GM21786 (cell line): Measurements from ENCODE around the gene SLC25A43.
"Not testable (repeated sequence)": the region's sequence is repeated elsewhere in the genome, so short reads cannot be mapped to it uniquely, and the experiment has no call there.

Source experiments
- ATAC-seq: cut with Tn5 transposase; IDR thresholded peaks from one replicate; pipeline ENCODE4 v1.9.1; 2021; ENCODE audit not compliant: unreplicated experiment

Gene SLC25A43

DNA sequence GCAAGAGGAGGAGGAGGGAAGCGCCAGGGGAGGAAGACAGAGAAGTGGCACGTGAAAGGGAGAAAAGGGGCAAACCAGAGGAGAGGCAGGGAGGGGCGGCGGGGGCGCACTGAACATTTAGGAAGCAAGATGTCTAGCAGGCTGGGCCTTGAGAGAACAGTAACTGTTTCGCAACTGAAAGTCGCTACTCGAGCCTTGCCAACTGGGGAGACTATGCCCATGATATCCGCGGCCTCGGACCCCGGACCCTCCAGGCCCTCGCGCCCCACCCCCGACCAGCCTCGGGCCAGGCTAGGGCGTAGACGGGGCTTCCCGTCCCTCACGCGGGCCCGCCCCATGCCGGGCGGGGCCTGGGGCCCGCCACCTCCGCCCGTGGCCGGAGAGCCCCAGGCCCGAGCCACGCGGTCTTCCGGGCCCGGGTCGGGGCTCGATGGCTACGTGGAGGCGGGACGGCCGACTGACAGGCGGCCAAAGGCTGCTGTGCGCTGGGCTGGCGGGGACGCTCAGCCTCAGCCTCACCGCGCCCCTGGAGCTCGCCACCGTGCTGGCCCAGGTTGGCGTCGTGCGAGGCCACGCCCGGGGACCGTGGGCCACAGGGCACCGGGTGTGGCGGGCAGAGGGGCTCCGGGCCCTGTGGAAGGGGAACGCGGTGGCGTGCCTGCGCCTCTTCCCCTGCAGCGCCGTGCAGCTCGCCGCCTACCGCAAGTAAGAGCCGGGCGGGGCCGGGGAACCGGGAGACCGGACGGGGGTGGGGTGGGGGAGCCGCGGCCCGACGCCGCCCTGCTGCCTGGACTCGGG is at the start of gene SLC25A43:
TSS of gene SLC25A43 (plus strand) at position 363 of the 798 bp plus-strand sequence. CDS start at position 431, 68 bp downstream.
- ATAC-seq = peak; percentile 92

- ATAC-seq = no peak
Observed at GRCh38 chrX:119359618-119360382, 39.3 kb upstream of the SLC25A43 start.

DNA sequence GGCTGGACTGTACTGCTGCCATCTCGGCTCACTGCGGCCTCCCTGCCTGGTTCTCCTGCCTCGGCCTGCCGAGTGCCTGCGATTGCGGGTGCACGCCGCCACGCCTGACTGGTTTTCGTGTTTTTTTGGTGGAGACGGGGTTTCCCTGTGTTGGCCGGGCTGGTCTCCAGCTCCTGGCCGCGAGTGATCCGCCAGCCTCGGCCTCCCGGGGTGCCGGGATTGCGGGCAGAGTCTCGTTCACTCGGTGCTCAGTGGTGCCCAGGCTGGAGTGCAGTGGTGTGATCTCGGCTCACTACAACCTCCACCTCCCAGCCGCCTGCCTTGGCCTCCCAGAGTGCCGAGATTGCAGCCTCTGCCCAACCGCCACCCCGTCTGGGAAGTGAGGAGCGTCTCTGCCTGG is 37.7 kb upstream of the SLC25A43 start:
- not testable (repeated sequence) for ATAC-seq

GRCh38 chrX:119362074-119362473 is 37.1 kb upstream of the SLC25A43 start:
- ATAC-seq = not testable (repeated sequence)

GRCh38 chrX:119363391-119363790 is 35.7 kb upstream of the SLC25A43 start:
- ATAC-seq = no peak

DNA sequence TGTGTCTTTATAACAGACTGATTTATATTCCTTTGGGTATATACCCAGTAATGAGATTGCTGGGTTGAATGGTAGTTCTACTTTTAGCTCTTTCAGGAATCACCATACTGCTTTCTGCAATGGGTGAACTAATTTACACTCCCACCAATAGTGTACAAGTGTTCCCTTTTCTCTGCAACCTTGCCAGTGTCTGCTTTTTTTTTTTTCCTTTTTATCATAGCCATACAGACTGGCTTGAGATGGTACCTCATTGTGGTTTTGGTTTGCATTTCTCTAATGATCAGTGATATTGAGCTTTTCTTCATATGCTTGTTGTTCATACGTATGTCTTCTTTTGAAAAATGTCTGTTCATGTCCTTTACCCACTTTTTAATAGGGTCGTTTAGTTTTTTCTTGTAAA is 27.3 kb upstream of the SLC25A43 start:
- ATAC-seq = not testable (repeated sequence)

DNA sequence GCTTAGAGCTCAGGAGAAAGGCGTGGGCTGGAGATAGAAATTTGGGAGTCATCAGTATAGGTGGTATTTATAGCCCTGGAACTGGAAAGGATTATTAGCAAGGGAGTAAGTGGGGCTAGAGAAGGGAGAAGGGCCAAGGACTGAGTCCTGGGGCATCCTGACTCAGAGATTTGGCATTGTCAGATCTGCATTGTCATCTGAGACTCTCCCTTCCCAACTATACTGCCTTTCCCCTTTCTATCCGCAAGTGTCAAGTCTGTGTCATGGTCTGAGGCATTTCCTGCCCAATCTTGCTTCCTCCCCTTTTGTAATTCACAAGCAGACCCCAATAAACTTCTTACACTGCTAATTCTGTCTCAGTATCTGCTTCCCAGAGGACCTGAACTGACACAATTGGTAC is 24.4 kb upstream of the SLC25A43 start:
- ATAC-seq = no peak

- ATAC-seq = no peak
Observed at GRCh38 chrX:119375561-119375960, 23.6 kb upstream of the SLC25A43 start.

DNA sequence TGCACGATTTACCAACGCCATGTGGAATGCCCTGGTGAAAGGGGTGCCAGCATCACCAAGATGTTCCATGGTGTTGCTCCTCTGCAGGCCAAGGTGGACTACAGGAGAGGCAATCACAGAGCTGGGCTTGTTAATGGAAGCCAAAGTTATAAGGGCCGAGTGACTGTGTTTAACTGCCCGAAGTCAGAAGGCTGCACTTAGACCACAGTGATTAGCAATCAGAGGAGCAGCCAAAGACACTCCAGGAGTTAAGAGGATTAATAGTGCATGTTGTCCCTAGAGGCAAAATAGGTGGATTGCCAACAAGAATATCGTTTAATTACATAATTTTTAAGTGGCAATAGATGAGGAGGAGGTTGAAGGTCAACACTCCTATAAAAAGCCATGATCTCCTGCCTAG is 22.8 kb upstream of the SLC25A43 start:
- no peak for ATAC-seq

DNA sequence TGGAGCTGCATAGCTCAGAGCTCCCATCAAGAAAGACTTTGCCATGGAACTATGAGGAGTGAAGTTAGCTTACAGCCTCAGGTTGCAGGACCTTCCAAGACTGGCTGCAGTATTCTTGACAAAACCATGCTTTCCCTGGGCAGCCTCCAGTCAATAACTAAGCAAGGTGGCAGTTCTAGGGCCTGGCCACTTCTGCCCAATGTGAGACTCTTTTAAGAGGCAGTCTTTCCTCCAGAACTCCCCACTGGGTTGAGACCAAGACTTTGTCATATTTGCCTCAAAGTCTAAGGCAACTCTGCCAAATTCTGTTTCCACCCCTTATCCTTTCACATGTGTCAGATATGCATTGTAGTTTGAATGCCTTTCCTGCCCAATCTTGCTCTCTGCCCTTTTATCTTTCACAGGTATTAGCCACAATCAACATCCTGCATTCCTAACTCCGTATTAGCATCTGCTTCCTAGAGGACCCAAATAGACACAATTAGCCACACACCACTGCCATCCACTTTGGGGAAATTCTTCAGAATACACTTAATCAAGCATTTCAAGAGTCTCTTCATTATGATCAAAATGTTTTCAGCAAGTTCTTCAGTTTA is 17.7 kb upstream of the SLC25A43 start:
- ATAC-seq = no peak

DNA sequence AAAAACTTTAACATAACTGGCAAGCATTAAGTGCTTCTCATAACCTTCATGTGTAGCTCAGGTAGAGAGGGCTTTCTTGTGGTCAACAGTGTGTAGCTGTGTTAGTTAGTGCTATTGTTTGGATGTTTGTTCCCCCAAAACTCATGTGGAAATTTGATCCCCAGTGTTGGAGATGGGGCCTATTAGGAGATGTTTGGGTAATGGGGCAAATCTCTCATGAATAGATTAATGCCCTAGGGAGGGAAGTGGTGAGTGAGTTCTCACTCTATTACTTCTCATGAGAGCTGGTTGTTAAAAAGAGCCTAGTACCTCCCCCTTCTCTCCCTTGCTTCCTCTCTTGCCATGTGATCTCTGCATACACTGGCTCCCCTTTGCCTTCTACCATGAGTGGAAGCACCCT is 16.5 kb upstream of the SLC25A43 start:
- ATAC-seq = no peak

DNA sequence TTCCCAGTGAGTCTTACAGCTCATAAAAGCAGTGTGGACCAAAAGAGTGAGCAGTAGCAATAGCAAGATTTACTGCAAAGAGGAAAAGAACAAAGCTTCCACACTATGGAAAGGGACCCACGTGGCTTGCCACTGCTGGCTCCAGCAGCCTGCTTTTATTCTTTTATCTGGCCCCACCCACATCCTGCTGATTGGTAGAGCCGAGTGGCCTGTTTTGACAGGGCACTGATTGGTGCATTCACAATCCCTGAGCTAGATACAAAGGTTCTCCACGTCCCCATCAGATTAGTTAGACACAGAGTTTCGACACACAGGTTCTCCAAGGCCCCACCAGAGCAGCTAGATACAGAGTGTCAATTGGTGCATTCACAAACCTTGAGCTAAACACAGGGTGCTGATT is 12.5 kb upstream of the SLC25A43 start:
- ATAC-seq = not testable (repeated sequence)

DNA sequence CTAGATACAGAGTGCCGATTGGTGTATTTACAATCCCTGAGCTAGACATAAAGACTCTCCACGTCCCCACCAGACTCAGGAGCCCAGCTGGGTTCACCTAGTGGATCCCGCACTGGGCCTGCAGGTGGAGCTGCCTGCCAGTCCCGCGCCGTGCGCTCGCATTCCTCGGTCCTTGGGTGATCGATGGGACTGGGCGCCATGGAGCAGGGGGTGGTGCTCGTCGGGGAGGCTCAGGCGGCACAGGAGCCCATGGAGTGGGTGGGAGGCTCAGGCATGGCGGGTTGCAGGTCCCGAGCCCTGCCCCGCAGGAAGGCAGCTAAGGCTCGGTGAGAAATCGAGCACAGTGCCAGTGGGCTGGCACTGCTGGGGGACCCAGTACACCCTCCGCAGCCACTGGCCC is 11.7 kb upstream of the SLC25A43 start:
- not testable (repeated sequence) for ATAC-seq

DNA sequence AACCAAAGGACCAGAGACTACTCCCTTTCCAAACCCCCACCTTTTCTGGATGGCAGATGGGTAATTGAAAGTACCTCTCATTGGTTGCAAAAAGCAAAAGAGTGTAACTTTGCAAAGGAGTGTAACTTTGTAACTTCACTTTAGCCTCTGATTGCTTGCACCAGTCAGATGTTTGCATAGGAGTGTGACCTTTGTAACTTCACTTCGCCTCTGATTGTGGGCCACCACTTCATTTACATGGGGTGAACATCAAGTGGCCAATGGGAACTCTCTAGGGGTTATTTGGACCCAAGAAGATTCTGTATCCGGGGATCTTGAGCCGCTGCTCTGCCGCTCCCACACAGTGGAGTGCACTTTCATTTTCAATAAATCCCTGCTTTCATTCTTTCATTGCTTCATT is 9.9 kb upstream of the SLC25A43 start:
- ATAC-seq = no peak

DNA sequence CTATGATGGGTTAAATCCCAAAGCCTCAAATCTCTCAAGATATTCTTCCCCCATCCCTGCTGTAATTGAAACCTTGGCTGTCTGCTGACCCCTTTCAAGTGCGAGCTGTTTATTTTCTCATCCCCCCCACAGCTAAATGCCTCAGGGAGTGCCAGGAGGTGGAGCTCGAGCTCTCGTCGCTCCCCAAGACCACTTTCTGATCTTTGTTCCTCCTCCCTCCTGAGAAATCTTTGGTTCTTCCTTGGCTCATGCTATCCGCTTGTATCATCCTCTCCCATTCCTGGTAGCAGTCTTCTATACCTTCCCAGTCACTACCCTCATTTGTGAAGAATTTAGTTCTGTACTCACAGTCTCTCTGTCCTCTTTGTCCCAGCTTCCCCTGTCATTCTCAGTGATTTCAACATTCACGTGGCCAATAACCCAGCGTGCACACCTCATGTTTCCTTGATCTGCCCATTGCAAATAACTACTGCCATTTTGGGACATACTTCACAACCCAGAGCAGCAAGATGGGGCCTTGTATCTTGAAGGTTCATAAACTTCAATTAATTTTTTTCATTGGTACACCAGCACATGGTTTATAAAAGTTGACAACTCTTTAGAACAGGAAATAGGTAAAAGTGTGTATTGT is 9.2 kb upstream of the SLC25A43 start:
- ATAC-seq = no peak

DNA sequence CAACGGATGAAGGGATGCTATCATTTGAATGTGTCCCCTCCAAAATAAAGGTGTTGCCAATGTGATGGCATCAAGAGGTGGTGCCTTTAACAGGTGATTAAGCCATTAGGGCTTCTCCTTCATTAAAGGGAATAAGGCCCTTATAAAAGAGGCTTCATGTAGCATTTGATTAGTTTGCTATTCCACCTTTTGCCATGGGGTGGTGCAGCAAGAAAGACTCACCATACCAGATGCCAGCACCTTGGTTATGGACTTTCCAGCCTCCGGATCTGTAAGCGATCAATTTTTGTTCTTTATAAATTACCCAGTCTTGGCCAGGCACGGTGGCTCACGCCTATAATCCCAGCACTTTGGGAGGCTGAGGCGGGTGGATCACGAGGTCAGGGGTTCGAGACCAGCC is 7.9 kb upstream of the SLC25A43 start:
- ATAC-seq = no peak

DNA sequence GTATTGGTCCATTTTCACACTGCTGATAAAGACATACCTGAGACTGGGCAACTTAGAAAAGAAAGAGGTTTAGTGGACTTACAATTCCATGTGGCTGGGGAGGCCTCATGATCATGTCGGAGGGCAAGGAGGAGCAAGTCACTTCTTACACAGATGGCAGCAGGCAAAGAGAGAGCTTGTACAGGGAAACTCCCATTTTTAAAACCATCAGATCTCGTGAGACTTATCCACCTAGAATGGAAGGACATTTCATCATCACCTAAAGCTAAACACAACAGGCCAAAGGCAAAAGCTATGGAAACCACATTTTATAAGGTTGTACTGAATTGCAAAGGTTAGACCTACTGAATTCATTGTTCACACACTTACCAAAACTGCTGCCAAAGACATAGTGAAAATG is 6.0 kb upstream of the SLC25A43 start:
- ATAC-seq = no peak

GRCh38 chrX:119398587-119398973 is 556 bp upstream of the SLC25A43 start:
- ATAC-seq = peak; percentile 15

GRCh38 chrX:119399772-119400101 is 601 bp downstream of the SLC25A43 start:
- ATAC-seq = peak; percentile 13

DNA sequence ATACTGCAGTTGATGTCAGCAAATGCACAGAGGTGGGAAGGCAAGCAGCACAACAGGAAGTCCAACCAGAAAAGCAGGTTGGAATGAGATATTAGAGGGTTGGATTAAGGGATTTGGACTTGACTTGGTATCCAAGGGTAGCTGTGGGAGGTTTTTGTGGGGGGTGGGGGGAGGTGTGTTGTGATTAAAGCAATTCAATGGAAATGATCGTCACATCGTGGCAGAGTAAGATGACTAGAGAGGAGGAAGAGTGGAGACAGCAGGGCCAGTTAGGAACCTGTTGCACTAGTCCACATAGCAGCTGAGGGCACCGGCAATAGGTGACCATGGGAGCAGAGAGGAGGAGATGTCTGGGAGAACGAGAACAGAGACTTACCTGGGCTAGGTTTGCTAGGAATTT is 2.4 kb downstream of the SLC25A43 start:
- ATAC-seq = no peak

GRCh38 chrX:119402588-119402987 is 3.5 kb downstream of the SLC25A43 start:
- no peak for ATAC-seq

DNA sequence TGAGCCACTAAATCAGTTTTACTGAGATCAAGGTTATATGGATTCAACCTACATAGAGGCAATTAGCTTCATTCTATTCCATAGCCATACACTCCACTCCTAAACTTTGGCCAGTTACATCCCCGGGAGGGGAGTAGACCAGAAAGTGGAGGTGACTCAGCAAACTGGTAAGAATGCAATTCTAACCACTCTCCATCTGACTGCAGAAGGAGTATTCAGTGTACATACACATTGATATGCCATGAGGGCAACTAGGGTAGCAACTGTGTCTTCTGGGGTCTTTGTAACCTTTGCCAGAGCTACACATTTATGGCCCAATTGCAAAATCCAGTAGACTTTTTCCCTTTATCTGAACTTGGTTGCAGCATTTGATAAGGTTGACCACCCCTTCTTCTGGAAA is 7.6 kb downstream of the SLC25A43 start:
- no peak for ATAC-seq
